T-helper 17 cell (primary cell): ENCODE measurements around the gene PCNP. TPM values are rescaled to one million over a fixed set of nuclear protein-coding genes. Genes with fewer than 3 reads are reported as not detected.
"Not testable (repeated sequence)": the region's sequence is repeated elsewhere in the genome, so short reads cannot be mapped to it uniquely, and the experiment has no call there.

Experiments used
- ATAC-seq: fragments of 150-1000 bp; cut with Tn5 transposase; 2 replicates; pipeline ENCODE4 v1.10.0; 2021; ENCODE audit warnings: mild to moderate bottlenecking, moderate library complexity
- DNase-seq, 3 donors: peaks; one replicate each; pipeline versions ENCODE4 v3.0.0 to v3.0.0-alpha.2; 2020 to 2021
- H3K9me3 ChIP-seq: one replicate; pipeline ENCODE4 v1.7.0; 2013; ENCODE audit warnings: low read length, mild to moderate bottlenecking; ENCODE audit not compliant: control insufficient read depth, poor library complexity, severe bottlenecking
- H3K27ac Mint-ChIP-seq: one replicate; pipeline ENCODE4 v1.8.0; 2022; ENCODE audit warnings: mild to moderate bottlenecking, moderate library complexity, mixed read lengths
- H3K27me3 Mint-ChIP-seq: one replicate; pipeline ENCODE4 v1.8.0; 2022; ENCODE audit warnings: mixed read lengths
- H3K36me3 Mint-ChIP-seq: one replicate; pipeline ENCODE4 v1.8.0; 2022; ENCODE audit warnings: low read depth, mixed read lengths
- H3K4me1 Mint-ChIP-seq: one replicate; pipeline ENCODE4 v1.8.0; 2022; ENCODE audit warnings: mild to moderate bottlenecking, mixed read lengths
- H3K4me3 Mint-ChIP-seq: one replicate; pipeline ENCODE4 v1.8.0; 2022; ENCODE audit warnings: mild to moderate bottlenecking, moderate library complexity, mixed read lengths
- total RNA-seq, 4 donors: library from RNA in 2 of 4; stranded (reverse) in 2 of 4; gene quantifications; one replicate each; pipeline ENCODE4 v1.2.3 and lab custom pipeline; 2022 to 2026

PCNP gene
- total RNA-seq, 2 donors from 2014 or later = 138 to 150 TPM

DNA sequence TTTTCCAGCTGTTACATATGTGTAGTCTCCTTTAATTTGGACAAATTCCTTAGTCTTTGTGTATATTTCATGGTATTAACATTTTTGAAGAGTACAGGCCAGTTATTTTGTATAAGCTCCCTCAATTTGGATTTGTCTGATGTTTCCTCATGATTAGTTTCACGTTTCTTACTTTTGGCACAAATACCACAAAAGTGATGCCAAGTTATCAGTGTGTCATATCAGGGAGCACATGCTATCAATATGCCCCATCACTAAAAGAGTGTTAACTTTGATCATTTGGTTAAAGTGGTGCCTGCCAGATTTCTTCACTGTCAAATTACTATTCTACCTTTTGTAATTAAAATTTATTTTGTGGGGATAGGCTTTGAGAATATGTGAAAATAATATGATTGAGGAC, 14.6 kb downstream of the PCNP start:
- peaks cover 9% of the 10 kb centered on the region for H3K4me1 Mint-ChIP-seq
- no peaks in the 10 kb centered on the region for H3K27me3 Mint-ChIP-seq
- no peak overlapping the region for H3K4me3 Mint-ChIP-seq
- no peak for ATAC-seq
- no peak for DNase-seq
- H3K9me3 ChIP-seq = no peaks in the 10 kb centered on the region
- H3K27ac Mint-ChIP-seq = peak overlapping the region; percentile 86
- peaks cover 3% of the 10 kb centered on the region for H3K36me3 Mint-ChIP-seq

DNA sequence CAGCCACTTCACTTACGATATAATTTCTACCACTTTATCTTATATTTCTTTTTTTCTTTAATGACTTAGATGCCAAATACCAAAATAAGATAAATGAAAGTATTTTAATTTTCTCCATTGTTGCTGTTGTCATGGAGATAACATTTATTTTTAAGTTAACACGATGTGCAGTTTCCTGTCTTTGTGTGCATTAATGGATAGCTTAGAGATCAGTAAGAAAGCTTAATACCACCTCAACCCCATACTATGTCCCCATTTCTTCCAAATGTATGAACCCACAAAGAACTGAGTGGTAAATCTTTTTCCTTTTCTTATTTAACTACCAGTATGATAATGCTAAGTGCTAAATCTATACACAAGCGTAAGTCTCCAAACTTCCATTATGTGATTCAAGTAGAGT, 17.1 kb downstream of the PCNP start:
- H3K36me3 Mint-ChIP-seq = peaks cover 3% of the 10 kb centered on the region
- peak; percentile 48 for ATAC-seq
- no peak for DNase-seq
- H3K9me3 ChIP-seq = no peaks in the 10 kb centered on the region
- H3K4me3 Mint-ChIP-seq = no peak overlapping the region
- peak overlapping the region; percentile 85 for H3K27ac Mint-ChIP-seq
- no peaks in the 10 kb centered on the region for H3K27me3 Mint-ChIP-seq
- H3K4me1 Mint-ChIP-seq = peaks cover 7% of the 10 kb centered on the region

DNA sequence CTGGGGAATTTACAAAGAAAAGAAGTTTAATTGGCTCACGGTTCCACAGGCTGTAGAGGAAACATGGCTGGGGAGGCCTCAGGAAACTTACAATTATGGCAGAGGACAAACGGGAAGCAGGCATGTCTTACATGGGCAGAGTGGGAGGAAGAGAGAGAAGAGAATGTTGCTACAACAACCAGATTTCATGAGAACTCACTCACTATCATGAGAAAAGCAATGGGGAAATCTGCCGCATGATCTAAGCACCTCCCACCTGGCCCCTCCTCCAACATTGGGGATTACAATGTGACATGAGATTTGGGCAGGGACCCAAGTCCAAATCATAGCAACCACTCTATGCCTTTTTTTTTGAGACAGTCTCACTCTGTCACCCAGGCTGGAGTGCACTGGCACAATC, 28.8 kb downstream of the PCNP start:
- Mint-ChIP-seq H3K27ac (peak overlapping the region; percentile 19), H3K4me3 (no peak overlapping the region), H3K36me3 (no peaks in the 10 kb centered on the region), H3K4me1 (peaks cover 12% of the 10 kb centered on the region), H3K27me3 (no peaks in the 10 kb centered on the region)
- H3K9me3 ChIP-seq = no peaks in the 10 kb centered on the region
- DNase-seq = no peak
- no peak for ATAC-seq

DNA sequence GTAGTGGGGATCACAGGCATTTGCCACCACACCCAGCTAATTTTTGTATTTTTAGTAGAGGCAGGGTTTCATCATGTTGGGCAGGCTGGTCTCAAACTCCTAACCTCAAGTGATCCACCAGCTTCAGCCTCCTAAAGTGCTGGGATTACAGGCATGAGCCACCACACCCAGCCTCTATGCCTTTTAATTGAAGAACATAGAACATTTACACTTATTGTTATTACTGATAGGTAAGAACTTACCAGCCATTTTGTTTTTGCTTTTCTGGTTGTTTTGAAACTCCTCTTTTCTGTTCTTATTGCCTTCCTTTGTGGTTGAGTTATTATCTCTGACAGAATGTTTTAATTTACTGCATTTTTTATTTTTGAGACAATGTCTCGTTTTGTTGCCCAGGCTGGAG, 29.2 kb downstream of the PCNP start:
- DNase-seq (no peak), ATAC-seq (no peak)
- H3K9me3 ChIP-seq = no peaks in the 10 kb centered on the region
- H3K36me3 Mint-ChIP-seq = no peaks in the 10 kb centered on the region
- H3K27ac Mint-ChIP-seq = no peak overlapping the region
- H3K27me3 Mint-ChIP-seq = no peaks in the 10 kb centered on the region
- peaks cover 11% of the 10 kb centered on the region for H3K4me1 Mint-ChIP-seq
- no peak overlapping the region for H3K4me3 Mint-ChIP-seq

DNA sequence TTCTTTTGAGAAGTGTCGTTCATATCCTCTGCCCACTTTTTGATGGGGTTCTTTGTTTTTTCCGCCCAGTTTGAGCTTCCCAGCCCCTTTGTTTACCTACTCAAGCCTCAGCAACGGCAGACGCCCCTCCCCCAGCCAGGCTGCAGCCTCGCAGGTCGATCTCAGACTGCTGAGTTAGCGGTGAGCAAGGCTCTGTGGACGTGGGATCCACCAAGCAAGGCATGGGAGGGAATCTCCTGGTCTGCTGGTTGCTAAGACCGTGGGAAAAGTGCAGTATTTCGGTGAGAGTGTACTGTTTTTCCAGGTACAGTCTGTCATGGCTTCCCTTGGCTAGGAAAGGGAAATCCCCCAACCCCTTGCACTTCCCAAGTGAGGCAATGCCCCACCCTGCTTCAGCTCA, 31.4 kb downstream of the PCNP start:
- not testable (repeated sequence) for H3K27ac Mint-ChIP-seq, H3K36me3 Mint-ChIP-seq, H3K9me3 ChIP-seq, H3K4me3 Mint-ChIP-seq, H3K4me1 Mint-ChIP-seq, DNase-seq, H3K27me3 Mint-ChIP-seq, ATAC-seq

DNA sequence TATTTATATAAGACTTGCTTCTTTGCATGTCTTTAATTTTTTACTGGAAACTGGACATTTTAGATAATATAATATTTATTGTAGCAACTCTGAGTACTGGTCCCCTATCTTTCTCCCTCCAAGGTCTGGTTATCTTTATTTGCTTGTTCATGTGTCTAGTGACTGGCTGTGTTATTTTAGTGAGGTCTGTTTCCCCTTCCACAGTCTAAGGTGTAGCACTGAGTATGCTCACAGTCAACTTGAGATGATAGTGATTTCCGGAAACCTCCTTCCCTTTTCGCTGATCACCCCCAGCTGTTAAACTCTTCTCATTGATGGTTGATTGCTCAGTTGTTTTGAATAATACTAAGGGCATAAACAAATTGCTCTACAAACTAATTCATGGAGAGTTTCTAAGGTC, 37.0 kb downstream of the PCNP start:
- no peak for DNase-seq
- Mint-ChIP-seq H3K4me3 (no peak overlapping the region), H3K27ac (no peak overlapping the region), H3K4me1 (no peaks in the 10 kb centered on the region), H3K36me3 (no peaks in the 10 kb centered on the region), H3K27me3 (no peaks in the 10 kb centered on the region)
- H3K9me3 ChIP-seq = no peaks in the 10 kb centered on the region
- no peak for ATAC-seq

DNA sequence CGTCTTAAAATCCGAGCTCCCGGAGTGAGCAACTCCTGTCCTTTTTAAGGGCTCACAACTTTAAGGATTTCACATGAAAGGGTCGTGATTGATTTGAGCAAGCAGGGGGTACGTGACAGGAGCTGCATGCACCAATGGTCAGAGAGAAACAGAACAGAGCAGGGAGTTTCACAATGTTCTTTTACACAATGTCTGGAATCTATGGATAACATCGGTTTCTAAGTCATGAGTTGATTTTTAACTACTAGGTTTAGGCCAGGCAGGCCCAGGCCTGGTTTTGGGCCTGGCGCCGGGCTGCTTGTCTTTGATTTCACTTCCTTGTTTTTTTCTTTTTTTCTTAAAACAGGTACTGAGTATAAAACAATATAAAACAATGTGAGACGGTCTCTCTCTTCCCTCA, 39.0 kb downstream of the PCNP start:
- not testable (repeated sequence) for H3K36me3 Mint-ChIP-seq, H3K27ac Mint-ChIP-seq

DNA sequence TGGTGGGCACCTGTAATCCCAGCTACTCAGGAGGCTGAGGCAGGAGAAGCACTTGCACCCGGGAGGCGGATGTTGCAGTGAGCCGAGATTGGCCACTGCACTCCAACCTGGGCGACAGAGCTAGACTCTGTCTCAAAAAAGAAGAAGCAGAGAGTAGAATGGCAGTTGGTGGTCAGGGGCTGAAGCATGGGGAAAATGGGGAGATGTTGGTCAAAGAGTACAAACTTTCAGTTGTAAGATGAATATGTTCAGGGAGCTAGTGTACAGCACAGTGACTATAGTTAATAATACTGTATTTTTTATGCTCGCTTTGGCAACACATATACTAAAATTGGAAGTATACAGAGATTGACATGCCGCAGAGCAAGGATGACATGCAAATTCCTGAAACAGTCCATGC, 41.5 kb downstream of the PCNP start:
- Mint-ChIP-seq H3K4me3 (no peak overlapping the region), H3K27ac (no peak overlapping the region), H3K27me3 (no peaks in the 10 kb centered on the region), H3K4me1 (no peaks in the 10 kb centered on the region), H3K36me3 (no peaks in the 10 kb centered on the region)
- DNase-seq = no peak
- no peaks in the 10 kb centered on the region for H3K9me3 ChIP-seq
- ATAC-seq = no peak

More for the DNA sequence above, 39.0 kb downstream of the PCNP start:
- not testable (repeated sequence) for H3K4me1 Mint-ChIP-seq, H3K4me3 Mint-ChIP-seq, H3K27me3 Mint-ChIP-seq, H3K9me3 ChIP-seq, ATAC-seq, DNase-seq

- no peak overlapping the region for H3K27ac Mint-ChIP-seq
- no peaks in the 10 kb centered on the region for H3K36me3 Mint-ChIP-seq
- ATAC-seq (no peak), DNase-seq (no peak)
- H3K9me3 ChIP-seq = no peaks in the 10 kb centered on the region
- H3K4me3 Mint-ChIP-seq = no peak overlapping the region
- H3K27me3 Mint-ChIP-seq = no peaks in the 10 kb centered on the region
- no peaks in the 10 kb centered on the region for H3K4me1 Mint-ChIP-seq
Observed at GRCh38 chr3:101617478-101617877, 43.5 kb downstream of the PCNP start.

DNA sequence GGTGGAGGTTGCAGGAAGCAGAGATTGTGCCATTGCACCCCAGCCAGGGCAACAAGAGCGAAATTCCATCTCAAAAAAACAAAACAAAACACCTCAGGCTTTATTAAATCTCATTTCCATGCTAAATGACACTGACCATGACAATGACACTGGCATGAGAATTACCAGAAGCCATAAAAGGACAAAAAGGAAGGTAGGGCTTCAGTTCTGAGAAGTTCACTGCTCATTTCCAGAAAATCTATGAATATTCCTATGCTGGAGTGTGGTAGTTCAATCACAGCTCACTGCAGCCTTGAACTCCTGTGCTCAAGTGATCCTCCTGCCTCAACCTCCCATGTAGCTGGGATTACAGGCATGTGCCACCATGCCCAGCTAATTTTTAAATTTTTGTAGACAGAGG, 44.7 kb downstream of the PCNP start:
- no peak for ATAC-seq
- Mint-ChIP-seq H3K27ac (no peak overlapping the region), H3K36me3 (no peaks in the 10 kb centered on the region), H3K27me3 (no peaks in the 10 kb centered on the region), H3K4me3 (no peak overlapping the region), H3K4me1 (no peaks in the 10 kb centered on the region)
- no peaks in the 10 kb centered on the region for H3K9me3 ChIP-seq
- no peak for DNase-seq

DNA sequence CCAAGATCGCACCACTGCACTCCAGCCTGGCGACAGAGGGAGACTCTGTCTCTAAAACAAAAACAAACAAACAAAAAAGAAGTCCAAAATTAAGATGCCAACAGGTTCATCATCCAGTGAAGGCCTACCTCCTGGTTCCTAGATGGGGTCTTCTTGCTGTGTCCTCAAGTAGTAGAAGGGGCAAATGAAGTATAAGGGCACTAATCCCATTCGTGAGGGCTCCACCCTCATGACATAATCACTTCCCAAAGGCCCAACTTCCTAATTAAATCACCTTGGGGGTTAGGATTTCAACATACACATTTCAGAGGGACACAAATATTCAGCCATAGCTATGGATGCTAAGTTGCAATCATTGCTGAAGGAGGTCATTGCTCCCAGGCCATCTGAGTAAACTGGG, 45.8 kb downstream of the PCNP start:
- no peak for ATAC-seq
- peak overlapping the region; percentile 51 for H3K27ac Mint-ChIP-seq
- no peak overlapping the region for H3K4me3 Mint-ChIP-seq
- H3K9me3 ChIP-seq = no peaks in the 10 kb centered on the region
- H3K4me1 Mint-ChIP-seq = no peaks in the 10 kb centered on the region
- H3K36me3 Mint-ChIP-seq = no peaks in the 10 kb centered on the region
- no peaks in the 10 kb centered on the region for H3K27me3 Mint-ChIP-seq
- DNase-seq = no peak

DNA sequence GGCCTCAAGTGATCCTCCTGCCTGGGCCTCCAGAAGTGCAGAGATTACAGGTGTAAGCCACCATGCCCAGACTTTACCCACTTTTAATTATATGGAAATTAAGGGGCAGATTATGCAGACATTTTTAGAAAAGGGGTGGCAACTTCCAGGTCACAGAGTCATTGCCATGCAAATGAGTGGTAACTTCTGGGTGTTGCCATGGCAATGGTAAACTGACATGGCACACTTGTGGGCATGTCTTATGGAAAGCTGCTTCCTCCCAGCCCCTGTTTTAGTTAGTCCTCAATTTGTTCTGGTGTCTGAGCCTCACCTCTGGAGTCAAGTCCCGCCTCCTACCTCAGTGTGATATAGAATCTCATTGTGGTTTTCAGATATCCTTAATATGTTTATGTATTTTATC, 49.7 kb downstream of the PCNP start:
- no peaks in the 10 kb centered on the region for H3K9me3 ChIP-seq
- no peak overlapping the region for H3K27ac Mint-ChIP-seq
- ATAC-seq = no peak
- no peaks in the 10 kb centered on the region for H3K27me3 Mint-ChIP-seq
- no peak overlapping the region for H3K4me3 Mint-ChIP-seq
- H3K36me3 Mint-ChIP-seq = no peaks in the 10 kb centered on the region
- DNase-seq = no peak
- no peaks in the 10 kb centered on the region for H3K4me1 Mint-ChIP-seq

- no peaks in the 10 kb centered on the region for H3K9me3 ChIP-seq
- ATAC-seq (no peak), DNase-seq (no peak)
- Mint-ChIP-seq H3K4me1 (no peaks in the 10 kb centered on the region), H3K27ac (no peak overlapping the region), H3K4me3 (no peak overlapping the region), H3K27me3 (no peaks in the 10 kb centered on the region), H3K36me3 (no peaks in the 10 kb centered on the region)
Observed at GRCh38 chr3:101624857-101625256, 50.9 kb downstream of the PCNP start.

- no peak for ATAC-seq
- DNase-seq = no peak
- H3K4me1 Mint-ChIP-seq = no peaks in the 10 kb centered on the region
- H3K27ac Mint-ChIP-seq = no peak overlapping the region
- H3K27me3 Mint-ChIP-seq = no peaks in the 10 kb centered on the region
- H3K9me3 ChIP-seq = no peaks in the 10 kb centered on the region
- H3K36me3 Mint-ChIP-seq = no peaks in the 10 kb centered on the region
- no peak overlapping the region for H3K4me3 Mint-ChIP-seq
Observed at GRCh38 chr3:101625879-101626278, 51.9 kb downstream of the PCNP start.

DNA sequence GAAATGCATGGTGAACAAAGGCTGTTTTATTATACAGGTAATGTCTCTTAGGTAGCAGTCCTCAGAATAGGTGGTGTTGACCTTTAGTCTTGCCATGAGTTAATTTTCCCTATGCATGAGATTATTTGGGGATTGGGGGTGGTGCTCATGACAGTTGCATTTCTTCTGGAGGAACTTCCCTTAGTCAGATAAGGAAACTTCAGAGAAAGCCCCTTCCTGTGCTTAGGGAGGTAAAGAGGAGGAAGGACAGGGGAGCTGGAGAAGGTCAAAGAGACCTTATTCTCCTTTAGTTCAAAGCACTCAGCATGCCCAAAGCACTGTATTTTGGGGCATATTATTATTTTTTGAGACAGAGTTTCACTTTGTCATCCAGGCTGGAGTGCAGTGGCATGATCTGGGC, 55.2 kb downstream of the PCNP start:
- Mint-ChIP-seq H3K27me3 (no peaks in the 10 kb centered on the region), H3K4me1 (peaks cover 2% of the 10 kb centered on the region), H3K4me3 (no peak overlapping the region), H3K36me3 (no peaks in the 10 kb centered on the region), H3K27ac (no peak overlapping the region)
- no peaks in the 10 kb centered on the region for H3K9me3 ChIP-seq
- ATAC-seq = no peak
- no peak for DNase-seq
